ENCODE measurements around the gene TELO2.

Gene TELO2

GRCh38 chr16:1458336-1458976 lies 34.7 kb upstream of the TELO2 start:
- no peak overlapping the region for H3K4me3 ChIP-seq (ENCODE audit: low read length)
- H3K9me2 ChIP-seq (replicated peaks; ENCODE audit: control insufficient read depth, low read length), result no peaks in the 10 kb centered on the region
- H3K4me2 ChIP-seq (ENCODE audit: low read length), result peak overlapping the region; percentile 40
- TF ChIP-seq CTCF (IDR thresholded peaks at IDR 0.05; ENCODE audit: low read depth, low read length, poor library complexity, severe bottlenecking), result no peak
- TF ChIP-seq EZH2phosphoT487 (IDR thresholded peaks at IDR 0.05; ENCODE audit: borderline replicate concordance, low read length), result no peak
- H3K79me2 ChIP-seq (ENCODE audit: control insufficient read depth, low read length), result no peaks in the 10 kb centered on the region
- peaks cover 24% of the 10 kb centered on the region for H3K4me1 ChIP-seq (ENCODE audit: control insufficient read depth, low read length)
- peak overlapping the region; percentile 46 for H3K27ac ChIP-seq (ENCODE audit: low read depth, low read length)
- H4K20me1 ChIP-seq (ENCODE audit: control insufficient read depth, insufficient read depth, low read depth, low read length), result no peaks in the 10 kb centered on the region
- no peaks in the 10 kb centered on the region for H3F3A ChIP-seq (ENCODE audit: control insufficient read depth, insufficient read depth)
- peaks cover 33% of the 10 kb centered on the region for H3K36me3 ChIP-seq (ENCODE audit: control insufficient read depth, low read length)
- H3K9me3 ChIP-seq (ENCODE audit: control insufficient read depth, insufficient read depth, low read length), result no peaks in the 10 kb centered on the region
- no peaks in the 10 kb centered on the region for H3K27me3 ChIP-seq (ENCODE audit: control insufficient read depth, low read length)

GRCh38 chr16:1458977-1459341 lies 34.2 kb upstream of the TELO2 start:
- H3K27ac ChIP-seq (ENCODE audit: low read depth, low read length), result peak overlapping the region; percentile 46
- H3K27me3 ChIP-seq (ENCODE audit: control insufficient read depth, low read length), result no peaks in the 10 kb centered on the region
- H3K36me3 ChIP-seq (ENCODE audit: control insufficient read depth, low read length), result peaks cover 28% of the 10 kb centered on the region
- 0 out of 2 replicates have a peak overlapping the region, but pooled peaks have one; percentile 11 for H3K4me3 ChIP-seq (ENCODE audit: low read length)
- H3F3A ChIP-seq (ENCODE audit: control insufficient read depth, insufficient read depth), result no peaks in the 10 kb centered on the region
- H3K4me1 ChIP-seq (ENCODE audit: control insufficient read depth, low read length), result peaks cover 24% of the 10 kb centered on the region
- H4K20me1 ChIP-seq (ENCODE audit: control insufficient read depth, insufficient read depth, low read depth, low read length), result no peaks in the 10 kb centered on the region
- H3K9me2 ChIP-seq (replicated peaks; ENCODE audit: control insufficient read depth, low read length), result no peaks in the 10 kb centered on the region
- TF ChIP-seq EZH2phosphoT487 (IDR thresholded peaks at IDR 0.05; ENCODE audit: borderline replicate concordance, low read length) (no peak), CTCF (IDR thresholded peaks at IDR 0.05; ENCODE audit: low read depth, low read length, poor library complexity, severe bottlenecking) (no peak)
- H3K4me2 ChIP-seq (ENCODE audit: low read length), result peak overlapping the region; percentile 40
- H3K9me3 ChIP-seq (ENCODE audit: control insufficient read depth, insufficient read depth, low read length), result no peaks in the 10 kb centered on the region
- H3K79me2 ChIP-seq (ENCODE audit: control insufficient read depth, low read length), result no peaks in the 10 kb centered on the region

GRCh38 chr16:1459967-1460366 lies 33.2 kb upstream of the TELO2 start:
- peak overlapping the region; percentile 46 for H3K27ac ChIP-seq (ENCODE audit: low read depth, low read length)
- no peak for TF ChIP-seq EZH2phosphoT487 (IDR thresholded peaks at IDR 0.05; ENCODE audit: borderline replicate concordance, low read length)
- TF ChIP-seq CTCF (IDR thresholded peaks at IDR 0.05; ENCODE audit: low read depth, low read length, poor library complexity, severe bottlenecking), result no peak
- H4K20me1 ChIP-seq (ENCODE audit: control insufficient read depth, insufficient read depth, low read depth, low read length), result no peaks in the 10 kb centered on the region
- H3K9me2 ChIP-seq (replicated peaks; ENCODE audit: control insufficient read depth, low read length), result no peaks in the 10 kb centered on the region
- no peak overlapping the region for H3K4me3 ChIP-seq (ENCODE audit: low read length)
- H3K79me2 ChIP-seq (ENCODE audit: control insufficient read depth, low read length), result no peaks in the 10 kb centered on the region
- peaks cover 24% of the 10 kb centered on the region for H3K4me1 ChIP-seq (ENCODE audit: control insufficient read depth, low read length)
- H3K27me3 ChIP-seq (ENCODE audit: control insufficient read depth, low read length), result no peaks in the 10 kb centered on the region
- no peaks in the 10 kb centered on the region for H3K9me3 ChIP-seq (ENCODE audit: control insufficient read depth, insufficient read depth, low read length)
- no peaks in the 10 kb centered on the region for H3F3A ChIP-seq (ENCODE audit: control insufficient read depth, insufficient read depth)
- H3K4me2 ChIP-seq (ENCODE audit: low read length), result 0 out of 2 replicates have a peak overlapping the region, but pooled peaks have one; percentile 11
- peaks cover 28% of the 10 kb centered on the region for H3K36me3 ChIP-seq (ENCODE audit: control insufficient read depth, low read length)
